Epidermal melanocyte (primary cell): Measurements from ENCODE around the gene SIGLEC6.
A peak's percentile ranks its signal among the peaks of the same experiment; 100 is the strongest.

ENCODE experiments used
- DNase-seq: peaks from one replicate; pipeline ENCODE4 v3.0.0; 2011; ENCODE audit warnings: low spot score; ENCODE audit not compliant: insufficient read length

Gene SIGLEC6

DNA sequence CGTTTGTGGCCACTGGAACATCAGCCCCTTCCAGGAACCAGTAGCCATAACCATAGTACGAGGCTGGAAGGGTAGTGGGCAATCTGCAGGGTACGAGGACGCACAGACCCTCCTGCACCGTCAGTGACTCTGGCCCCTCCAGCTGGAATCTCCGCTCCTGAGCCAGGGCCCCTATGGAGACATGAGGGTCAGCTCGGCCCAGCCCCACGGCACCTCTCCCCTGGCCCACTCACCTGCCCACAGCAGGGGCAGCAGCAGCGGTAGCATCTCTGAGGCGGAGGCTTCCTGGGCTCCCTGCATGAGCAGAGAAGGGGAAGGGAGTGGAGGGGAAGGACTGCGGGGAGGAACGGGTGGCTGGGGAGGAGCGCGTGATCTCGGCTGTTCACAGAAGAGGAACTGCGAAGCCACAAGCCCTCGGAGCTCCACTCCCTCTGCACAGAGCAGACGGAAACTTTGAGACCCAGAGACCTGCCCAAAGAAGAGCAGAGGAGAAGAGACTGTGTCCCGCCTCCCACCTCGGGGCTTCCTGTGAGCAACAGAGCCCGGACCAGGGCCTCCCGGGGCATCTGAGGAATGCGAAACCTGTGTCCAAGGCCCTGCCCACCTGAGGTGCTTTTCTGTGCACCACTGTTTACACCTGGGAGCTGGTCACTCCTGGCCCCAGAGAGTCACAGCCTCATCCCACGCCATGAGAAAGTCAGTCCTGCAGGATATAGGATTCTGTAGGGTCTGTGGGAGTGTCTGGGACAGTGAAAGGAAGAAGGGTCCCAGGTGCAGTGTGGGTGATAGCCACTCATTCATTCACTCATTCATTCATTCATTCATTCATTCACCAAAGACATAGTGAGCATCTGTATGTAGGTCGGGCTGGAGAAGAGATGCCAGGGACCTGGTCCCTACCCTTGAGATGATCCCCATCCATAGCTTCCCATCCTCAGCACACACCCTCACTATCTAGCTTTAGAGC lies at the start of gene SIGLEC6:
Gene SIGLEC6 (minus strand): TSS at position 322 of the 967 bp plus-strand sequence. CDS start 22 bp downstream, at position 300.
- no peak for DNase-seq

DNA sequence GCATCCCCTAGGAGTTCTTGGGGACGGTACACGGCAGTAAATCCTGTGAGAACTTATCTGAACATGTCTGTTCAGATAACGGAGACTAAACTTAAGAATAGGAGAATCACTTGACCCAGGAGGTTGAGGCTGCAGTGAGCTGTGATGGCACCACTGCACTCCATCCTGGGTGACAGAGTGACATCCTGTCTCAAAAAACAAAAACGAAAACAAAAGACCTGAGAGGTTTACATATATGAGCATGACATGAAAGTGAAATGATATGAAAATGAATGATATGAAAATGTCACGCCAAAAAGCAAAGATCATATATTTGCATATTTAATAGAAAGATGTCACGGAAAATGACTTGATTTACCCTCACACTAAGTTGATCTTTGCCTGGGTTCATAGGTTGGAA lies 45.4 kb upstream of the SIGLEC6 start:
- DNase-seq: no peak

DNA sequence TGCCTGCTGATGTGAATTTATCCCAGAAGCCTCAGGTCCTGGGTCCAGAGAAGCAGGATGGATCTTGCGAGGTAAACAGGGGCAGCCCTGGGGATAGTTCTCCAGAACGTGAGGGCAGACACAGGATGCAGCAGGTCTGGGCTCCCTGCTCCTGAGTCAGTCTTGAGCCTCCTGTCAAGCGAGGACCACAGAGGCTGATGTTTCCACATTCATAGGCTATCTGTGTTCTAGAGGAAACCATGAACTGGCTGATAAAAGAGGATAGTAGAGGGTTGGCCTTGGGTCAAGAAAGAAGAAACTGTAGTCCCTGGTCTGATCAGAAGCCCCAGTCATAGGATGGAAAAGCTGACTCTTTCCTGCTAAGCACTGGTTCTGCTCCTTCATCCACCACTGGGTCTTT lies 41.9 kb upstream of the SIGLEC6 start:
- DNase-seq: no peak

DNA sequence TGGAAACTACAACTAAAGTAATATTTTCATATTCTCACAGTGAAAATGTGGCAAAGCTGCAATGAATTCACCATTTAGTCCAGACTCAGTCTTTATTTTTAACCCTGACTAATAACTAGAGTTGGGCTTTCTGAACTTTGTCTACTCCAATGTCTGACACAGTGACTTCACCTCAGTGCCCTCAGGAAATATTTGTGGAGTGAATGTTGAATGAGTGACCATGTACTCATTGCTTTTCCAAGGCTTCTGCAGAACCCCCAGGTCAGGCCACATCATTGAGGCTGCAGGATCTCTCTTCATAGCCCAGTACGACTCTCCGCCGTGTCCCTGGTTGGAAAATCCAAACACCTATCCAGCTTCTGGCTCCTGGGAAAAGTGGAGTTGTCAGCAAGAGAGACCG lies 41.4 kb upstream of the SIGLEC6 start:
- no peak for DNase-seq

DNA sequence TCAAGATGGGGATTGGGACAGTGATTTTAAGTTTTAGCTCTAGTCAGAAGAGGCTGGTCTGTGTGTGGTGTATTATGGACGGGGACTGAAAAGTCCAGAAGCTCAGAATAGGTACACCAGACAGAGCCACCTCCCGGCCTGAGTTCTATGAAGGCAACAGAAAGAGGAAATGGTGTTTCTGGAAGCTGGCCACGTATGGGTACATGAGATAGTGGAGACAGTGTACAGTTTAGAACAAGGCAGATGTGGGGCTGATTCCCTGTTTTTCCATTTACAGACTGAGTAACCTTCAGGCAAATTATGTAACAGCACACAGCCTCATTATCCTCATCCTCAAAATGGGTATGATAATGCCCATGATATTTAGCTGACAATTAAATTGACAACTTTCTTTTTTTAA lies 40.9 kb upstream of the SIGLEC6 start:
- DNase-seq: no peak

DNA sequence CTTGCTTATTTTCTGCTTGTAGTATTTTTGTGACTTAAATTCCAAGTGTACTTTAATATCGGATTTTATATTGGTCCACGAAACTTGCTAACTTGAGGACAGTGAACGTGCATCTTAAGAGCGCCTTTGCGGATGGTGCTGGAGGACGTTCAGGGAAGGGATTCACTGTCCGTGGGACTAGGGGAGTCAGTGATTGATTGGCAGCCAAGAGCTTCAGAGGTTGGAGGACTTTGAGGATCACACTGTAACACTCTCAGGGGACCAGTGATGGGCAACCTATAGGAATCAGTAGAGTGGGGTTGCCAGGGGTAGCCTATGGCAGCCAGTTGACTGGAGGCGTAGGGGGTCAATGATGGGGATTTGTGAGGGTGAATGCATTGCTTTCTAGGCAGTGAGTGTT lies 40.1 kb upstream of the SIGLEC6 start:
- no peak for DNase-seq

DNA sequence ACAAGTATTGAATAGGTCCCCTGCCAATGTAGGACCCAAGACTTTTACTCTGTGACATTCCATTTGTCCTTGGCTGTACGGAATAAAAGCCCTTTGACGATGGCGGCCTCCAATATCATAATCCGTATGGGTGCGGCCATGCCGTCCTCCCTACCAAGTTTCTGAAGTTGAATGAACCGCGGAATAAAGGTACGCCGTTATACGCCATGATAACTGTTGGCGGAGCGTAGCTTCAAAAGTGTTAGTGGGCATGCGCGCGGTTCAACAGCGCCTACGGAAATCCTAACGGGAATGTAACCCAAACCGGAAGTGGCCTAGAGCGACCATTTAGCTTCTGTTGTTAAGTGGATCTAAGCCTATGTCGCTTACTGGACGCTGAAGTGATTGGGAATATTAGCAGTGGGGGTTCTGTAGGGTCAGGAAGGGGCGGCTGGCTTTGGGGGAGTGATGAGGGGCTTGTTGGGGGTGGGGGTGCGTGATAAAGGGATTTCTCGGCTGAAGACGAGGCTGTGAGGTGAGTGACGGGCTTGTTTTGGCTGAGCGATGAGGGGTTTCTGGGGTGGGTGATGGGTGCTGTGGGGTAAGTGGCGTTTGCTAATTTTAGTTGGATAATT lies 39.6 kb upstream of the SIGLEC6 start, which contains the start of gene ZNF175:
Gene ZNF175 (plus strand): TSS at position 322 of the 614 bp plus-strand sequence. CDS start 2,047 bp downstream, outside the sequence.
- peak; percentile 94 for DNase-seq

DNA sequence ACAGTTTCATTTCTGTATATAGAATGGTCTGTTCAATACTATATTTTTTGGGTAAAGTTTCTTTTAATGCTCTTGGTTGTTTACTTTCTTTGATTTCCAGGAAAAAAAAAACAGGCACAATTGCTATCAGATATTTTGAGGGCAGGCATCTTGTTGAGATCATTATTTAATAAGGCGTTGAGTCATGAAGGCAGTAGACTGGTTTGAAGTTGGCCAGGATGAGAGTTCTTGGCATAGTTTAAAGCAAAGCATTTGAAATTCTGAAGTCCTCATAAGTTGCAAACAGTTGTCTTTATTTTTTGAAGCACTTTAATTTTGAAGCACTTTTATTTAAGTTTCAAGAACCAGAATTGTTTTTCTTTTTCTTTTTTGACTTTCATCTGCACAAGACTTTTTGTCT lies 37.0 kb upstream of the SIGLEC6 start:
- no peak for DNase-seq

DNA sequence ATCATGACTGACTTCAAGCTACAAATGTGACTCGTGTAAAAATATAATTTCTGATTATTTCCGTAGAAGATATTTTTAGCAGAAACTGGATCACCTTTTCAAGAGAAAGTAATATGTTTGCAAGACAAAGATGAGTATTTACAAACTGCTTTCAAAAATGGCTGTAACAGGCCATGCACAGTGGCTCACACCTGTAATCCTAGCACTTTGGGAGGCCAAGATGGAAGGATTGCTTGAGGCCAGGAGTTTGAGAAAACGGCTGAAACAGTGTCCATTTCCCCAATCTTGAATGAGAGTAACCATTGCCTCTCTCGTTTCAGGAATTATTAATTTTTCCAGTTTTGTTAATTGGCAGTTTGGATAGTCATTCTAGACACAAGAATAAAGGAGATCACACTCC lies 36.1 kb upstream of the SIGLEC6 start:
- no peak for DNase-seq

DNA sequence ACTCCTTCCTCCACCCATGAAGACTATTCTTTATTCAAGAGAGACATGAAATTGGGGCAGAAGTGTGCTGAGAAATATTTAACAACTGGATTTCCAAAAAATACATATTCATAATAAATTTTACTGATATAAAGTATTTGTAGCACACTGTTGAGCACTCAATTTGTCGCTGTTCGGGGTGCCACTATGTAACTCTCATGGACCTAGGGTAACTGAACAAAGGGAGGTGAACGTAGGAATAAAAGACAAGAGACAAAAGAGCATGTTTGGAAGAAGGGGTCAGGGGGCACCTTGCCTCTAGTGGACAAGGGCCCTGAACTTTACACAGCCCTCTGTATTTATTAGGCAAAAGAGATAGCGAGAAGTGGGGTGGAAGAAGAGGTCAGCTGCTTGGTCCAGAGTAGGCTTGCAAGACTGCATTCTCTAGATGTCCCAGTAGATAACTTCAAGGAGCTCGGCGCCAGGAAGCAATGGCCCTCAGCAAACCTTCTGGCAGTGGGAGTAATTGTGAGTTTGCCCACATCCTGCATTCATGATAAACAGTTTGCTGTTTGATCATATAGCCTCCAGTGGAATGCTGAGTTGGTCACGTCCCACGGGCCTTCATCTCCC lies 35.1 kb upstream of the SIGLEC6 start:
- no peak for DNase-seq

DNA sequence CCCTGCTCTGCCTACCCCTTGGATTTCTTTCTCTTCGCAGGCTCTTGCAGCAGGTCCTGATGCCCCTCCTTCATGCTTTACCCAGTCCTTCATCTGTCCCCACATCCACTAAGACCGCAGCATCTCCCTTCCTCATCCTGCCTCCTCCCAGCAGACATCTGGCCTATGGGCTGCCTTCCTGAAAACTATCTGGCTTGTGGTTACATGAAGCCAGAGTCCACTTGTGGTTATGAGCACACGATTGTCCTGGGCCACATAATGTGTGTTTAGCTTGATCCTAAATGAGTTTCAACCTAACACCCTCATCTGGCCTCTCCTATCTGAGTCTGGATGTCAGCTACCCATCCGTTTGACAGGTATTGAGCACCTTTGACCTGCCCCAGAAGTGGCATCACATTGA lies 34.1 kb upstream of the SIGLEC6 start:
- no peak for DNase-seq

DNA sequence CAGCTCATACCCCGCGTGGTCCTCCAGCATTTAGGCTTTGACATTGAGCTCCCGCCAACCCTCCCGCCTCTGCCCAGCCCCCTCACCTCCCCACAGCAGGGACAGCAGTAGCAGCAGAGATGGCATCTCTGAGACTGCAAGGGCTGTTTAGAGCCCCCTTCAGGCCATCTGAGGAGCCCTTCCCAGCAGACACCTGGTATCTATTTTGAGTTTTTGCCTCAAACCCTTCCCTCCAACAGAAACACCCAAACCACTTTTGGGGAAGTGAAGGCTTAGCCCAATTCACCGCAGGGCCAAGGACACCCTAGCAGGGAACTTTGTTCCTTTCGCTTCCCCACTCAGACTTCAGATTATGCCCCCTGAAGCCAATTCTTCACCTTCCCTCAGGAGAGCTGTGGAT lies 33.3 kb upstream of the SIGLEC6 start:
- DNase-seq: no peak

DNA sequence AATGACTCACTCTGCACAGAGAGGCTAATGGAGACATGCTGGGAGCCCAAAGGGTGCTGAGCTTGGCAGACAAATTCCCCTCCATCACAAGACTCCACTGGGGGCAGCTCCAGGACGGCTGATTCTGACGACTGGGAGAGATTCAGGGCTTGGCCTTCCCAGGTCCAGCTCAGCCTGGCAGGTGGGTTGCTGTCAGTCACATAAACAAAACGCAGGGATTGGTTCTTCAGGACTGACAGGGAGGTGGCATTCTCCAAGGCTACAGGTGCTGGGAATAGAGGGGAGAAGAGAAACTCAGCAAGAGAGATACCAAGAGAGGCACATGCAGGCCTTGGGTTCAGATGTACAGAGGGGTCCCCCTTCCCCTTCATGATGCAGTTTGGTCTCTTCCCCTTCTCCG lies 28.9 kb upstream of the SIGLEC6 start:
- DNase-seq: no peak

DNA sequence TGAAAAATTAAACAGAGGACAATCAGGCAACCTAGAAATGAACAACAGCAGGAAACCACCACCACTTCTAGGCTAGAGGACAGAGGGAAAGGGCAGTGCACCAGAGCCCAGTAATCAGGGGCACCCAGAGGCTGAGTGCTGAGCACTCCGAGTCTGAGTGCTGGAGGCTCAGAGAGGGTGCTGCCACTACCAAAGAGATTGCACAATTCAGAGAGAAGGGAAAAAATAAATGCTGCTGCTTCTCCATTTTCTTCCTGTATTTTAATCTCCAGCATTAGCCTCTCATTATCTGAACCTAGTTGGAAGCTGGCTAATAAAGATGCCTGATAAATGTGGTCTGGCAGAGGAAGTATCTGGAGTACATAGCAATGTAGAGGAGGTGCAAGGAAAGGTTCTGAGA lies 27.8 kb upstream of the SIGLEC6 start:
- DNase-seq: no peak

DNA sequence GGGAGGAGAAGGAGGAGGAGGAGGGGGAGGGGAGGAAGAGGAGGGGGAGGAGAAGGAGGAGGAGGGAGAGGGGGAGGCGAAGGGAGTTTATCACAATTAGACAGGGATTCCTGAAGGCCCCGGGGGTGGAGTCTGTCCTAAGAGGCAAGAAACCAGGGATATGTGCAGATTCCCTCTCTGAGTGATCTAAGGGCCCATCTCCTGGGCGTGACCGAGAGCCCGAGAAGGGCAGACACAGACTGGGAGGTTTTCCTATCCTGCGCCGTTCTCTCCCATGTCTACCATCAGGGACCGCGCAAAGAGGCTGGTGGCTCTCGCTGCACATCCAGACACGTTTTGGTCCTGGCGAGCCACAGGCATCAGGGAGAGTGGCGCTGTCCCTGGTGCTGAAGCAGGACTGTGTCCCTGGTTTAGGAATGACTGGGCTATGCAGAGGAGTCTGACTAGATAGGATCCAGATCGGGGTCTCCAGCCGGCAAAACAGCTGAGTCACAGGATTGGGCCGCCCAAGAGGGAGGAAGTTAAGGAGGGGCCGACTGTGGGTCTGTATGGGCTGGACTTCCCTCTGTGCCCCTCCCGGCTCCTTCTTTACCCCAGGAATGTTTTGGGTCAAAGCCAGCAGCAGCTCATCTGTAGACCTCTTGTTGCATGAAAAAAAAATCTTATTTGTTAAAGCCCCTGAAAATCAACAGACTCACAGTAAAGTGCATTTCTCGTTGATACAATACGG lies 21.7 kb upstream of the SIGLEC6 start:
- DNase-seq: peak; percentile 33

DNA sequence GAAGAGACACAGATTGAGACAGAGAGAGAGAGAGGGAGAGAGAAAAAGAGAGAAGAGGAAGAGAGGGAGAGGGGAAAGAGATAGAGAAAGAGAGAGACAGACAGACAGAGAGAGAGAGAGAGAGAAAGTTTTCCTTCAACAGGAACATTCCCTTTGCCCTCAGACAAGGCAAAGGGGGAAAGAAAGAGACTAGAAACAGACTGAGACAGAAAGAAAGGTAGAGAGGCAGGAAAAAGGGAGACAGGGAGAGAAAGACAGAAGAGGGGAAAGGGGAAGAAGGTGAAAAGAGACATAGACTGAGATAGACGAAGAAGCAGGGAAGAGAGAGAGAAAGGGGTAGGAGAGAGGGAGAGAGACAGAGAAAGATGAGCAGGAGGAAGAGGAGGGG lies 21.1 kb upstream of the SIGLEC6 start:
- no peak for DNase-seq

DNA sequence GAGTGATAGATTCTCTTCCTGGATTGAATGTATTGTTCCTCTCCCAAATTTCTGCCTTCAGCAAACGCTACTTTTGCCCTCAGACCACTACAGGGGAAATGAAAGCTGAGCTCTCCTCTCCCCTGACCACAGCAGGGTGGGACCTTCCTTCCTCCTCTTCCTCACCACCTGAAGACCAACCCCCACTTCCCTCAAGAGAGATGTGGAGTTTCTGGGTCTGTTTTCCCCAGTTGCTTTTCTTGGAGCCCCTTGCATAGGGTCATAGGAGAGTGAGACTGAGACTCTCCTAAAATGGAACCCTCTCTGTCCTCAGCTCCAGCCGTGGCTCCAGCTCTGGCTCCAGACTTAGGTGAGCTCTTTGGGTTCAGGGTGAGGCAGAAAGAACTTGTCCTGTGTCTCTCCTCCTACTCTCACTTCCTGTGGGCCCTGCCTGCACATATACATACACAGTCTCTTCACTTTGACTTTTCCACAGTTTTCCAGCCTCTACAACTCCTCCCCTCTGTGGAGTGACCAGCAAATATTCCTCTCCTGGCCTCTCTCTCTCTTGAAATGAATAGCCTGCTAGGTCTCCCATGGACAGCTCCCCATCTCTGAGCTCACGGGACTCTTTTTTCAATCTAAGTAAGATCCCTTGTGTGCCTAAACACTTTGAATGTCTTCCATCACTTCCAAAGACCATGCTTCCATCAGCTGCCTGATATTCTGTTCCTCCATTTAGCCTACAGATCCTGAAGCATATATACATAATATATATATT lies 20.4 kb upstream of the SIGLEC6 start:
- no peak for DNase-seq

DNA sequence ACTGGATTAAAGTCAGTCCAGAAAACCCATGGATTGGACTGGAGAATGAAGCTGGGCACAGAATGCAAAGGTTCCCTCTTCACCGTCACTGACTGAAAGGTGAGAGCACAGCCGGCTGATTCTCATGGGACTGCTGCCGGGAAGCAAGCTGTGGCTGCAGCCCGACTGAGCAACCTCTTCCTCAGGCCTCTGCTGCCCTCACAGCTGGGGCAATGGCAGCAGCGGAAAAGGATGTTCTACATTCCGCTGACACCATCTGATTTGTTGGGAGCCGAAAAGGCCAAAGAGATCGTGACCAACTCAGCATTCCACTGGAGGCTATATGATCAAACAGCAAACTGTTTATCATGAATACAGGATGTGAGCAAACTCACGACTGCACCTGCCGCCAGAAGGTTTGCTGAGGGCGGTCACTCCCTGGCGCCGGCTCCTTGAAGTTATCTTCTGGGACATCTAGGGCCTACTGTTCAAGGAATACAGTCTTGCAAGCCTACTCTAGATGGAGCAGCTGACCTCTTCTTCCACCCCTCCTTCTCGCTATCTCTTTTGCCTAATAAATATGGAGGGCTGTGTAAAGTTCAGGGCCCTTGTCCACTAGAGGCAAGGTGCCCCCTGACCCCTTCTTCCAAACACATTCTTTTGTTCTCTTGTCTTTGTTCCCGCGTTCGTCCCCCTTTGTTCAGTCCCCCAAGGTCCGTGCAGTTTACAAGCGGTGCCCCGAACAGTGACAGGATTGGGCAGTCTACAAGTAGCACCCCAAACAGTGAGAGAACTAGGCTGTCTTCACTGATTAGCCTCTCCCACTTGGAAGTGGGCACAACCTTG lies 19.6 kb upstream of the SIGLEC6 start:
- DNase-seq: no peak

DNA sequence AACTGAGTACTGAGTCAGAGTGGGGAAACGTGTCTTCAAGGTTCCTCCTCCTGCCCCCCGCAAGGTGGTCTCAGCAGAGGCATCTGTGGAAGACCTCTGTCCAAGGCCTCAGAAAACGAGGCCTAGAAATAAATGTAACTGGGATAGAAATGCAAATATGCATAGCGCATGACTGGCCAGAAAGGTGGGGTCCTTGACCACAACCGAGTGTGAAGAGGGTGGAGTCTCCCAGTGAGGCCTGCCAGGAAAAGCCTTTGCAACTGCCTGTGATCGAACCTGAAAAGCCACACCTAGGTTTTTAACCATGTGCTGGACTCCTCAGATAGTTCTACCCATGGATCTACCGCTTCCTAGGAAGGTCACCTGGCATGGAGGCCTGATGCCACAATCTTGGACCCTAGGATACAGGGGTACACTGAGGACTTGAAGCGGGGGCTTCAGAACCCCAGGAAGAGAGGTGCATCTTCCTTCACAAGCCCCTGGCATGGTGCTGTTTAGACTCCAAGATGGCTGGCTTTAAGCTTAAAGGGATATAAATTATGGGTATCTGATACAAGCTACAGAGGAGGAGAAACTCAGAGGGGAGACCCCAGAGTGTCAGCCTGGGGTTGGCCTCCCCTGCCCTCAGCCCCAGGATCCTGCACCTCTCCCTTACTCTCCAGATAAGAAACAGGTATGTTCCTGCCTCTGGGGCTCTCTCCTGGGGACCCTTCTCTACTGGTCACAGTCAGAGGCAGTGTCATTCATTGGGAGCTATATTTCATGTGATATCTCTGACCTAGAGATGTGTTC lies 18.3 kb upstream of the SIGLEC6 start:
- DNase-seq: no peak
